Type B pancreatic cell (in vitro differentiated cells): Measurements from ENCODE around the gene OR52W1. TPM values are rescaled to one million over a fixed set of nuclear protein-coding genes. Genes with fewer than 3 reads are reported as not detected.

Experiments
- DNase-seq: peaks from one replicate; pipeline ENCODE4 v3.0.0; 2021; ENCODE audit warnings: mixed read lengths; ENCODE audit not compliant: unreplicated experiment; ENCODE audit errors: extremely low spot score
- H3K27ac Mint-ChIP-seq: 2 replicates; pipeline ENCODE4 v1.8.0; 2021; ENCODE audit warnings: mild to moderate bottlenecking, mixed read lengths
- H3K27me3 Mint-ChIP-seq: 2 replicates; pipeline ENCODE4 v1.8.0; 2021; ENCODE audit warnings: mixed read lengths
- H3K36me3 Mint-ChIP-seq: 2 replicates; pipeline ENCODE4 v1.8.0; 2021; ENCODE audit warnings: mixed read lengths
- H3K4me1 Mint-ChIP-seq: one replicate; pipeline ENCODE4 v1.8.0; 2021; ENCODE audit warnings: mixed read lengths; ENCODE audit not compliant: unreplicated experiment
- H3K4me3 Mint-ChIP-seq: 2 replicates; pipeline ENCODE4 v1.8.0; 2021; ENCODE audit warnings: mild to moderate bottlenecking, mixed read lengths
- H3K9me3 Mint-ChIP-seq: 2 replicates; pipeline ENCODE4 v1.8.0; 2021; ENCODE audit warnings: mixed read lengths
- CTCF ChIP-seq: fragments of 200-600 bp; sonication (generic); conservative IDR thresholded peaks from 2 replicates; pipeline ENCODE4 v1.5.0; 2021; ENCODE audit warnings: antibody characterized with exemption, mild to moderate bottlenecking
- total RNA-seq: library from RNA; stranded (reverse); gene quantifications from 2 replicates; pipeline ENCODE4 v1.2.1, GENCODE V29; 2021; ENCODE audit warnings: low replicate concordance

OR52W1 gene
- total RNA-seq, 1 donor from 2014 or later: not detected

GRCh38 chr11:6175440-6175839 is 23.6 kb upstream of the OR52W1 start:
- H3K36me3 Mint-ChIP-seq: no peaks in the 10 kb centered on the region
- H3K9me3 Mint-ChIP-seq: no peaks in the 10 kb centered on the region
- no peak for DNase-seq
- H3K4me1 Mint-ChIP-seq: no peaks in the 10 kb centered on the region
- no peak for TF ChIP-seq CTCF
- H3K27ac Mint-ChIP-seq: no peak overlapping the region
- H3K4me3 Mint-ChIP-seq: no peak overlapping the region
- peaks cover 9% of the 10 kb centered on the region for H3K27me3 Mint-ChIP-seq

- Mint-ChIP-seq H3K36me3 (no peaks in the 10 kb centered on the region), H3K27me3 (no peaks in the 10 kb centered on the region), H3K27ac (no peak overlapping the region), H3K4me3 (no peak overlapping the region), H3K9me3 (no peaks in the 10 kb centered on the region), H3K4me1 (no peaks in the 10 kb centered on the region)
- no peak for DNase-seq
- TF ChIP-seq CTCF: no peak
Measured at GRCh38 chr11:6191742-6192141, 7.3 kb upstream of the OR52W1 start.

- no peaks in the 10 kb centered on the region for H3K4me1 Mint-ChIP-seq
- H3K27ac Mint-ChIP-seq: no peak overlapping the region
- no peak for DNase-seq
- H3K27me3 Mint-ChIP-seq: no peaks in the 10 kb centered on the region
- no peaks in the 10 kb centered on the region for H3K36me3 Mint-ChIP-seq
- H3K4me3 Mint-ChIP-seq: no peak overlapping the region
- TF ChIP-seq CTCF: no peak
- no peaks in the 10 kb centered on the region for H3K9me3 Mint-ChIP-seq
Measured at GRCh38 chr11:6194065-6194581, 4.9 kb upstream of the OR52W1 start.

GRCh38 chr11:6196396-6196795 is 2.6 kb upstream of the OR52W1 start:
- H3K9me3 Mint-ChIP-seq: no peaks in the 10 kb centered on the region
- H3K27ac Mint-ChIP-seq: no peak overlapping the region
- DNase-seq: no peak
- H3K4me3 Mint-ChIP-seq: no peak overlapping the region
- TF ChIP-seq CTCF: no peak
- no peaks in the 10 kb centered on the region for H3K27me3 Mint-ChIP-seq
- no peaks in the 10 kb centered on the region for H3K36me3 Mint-ChIP-seq
- no peaks in the 10 kb centered on the region for H3K4me1 Mint-ChIP-seq

GRCh38 chr11:6197466-6198200 is 1.4 kb upstream of the OR52W1 start:
- no peak for DNase-seq
- TF ChIP-seq CTCF: no peak
- no peaks in the 10 kb centered on the region for H3K4me1 Mint-ChIP-seq
- no peak overlapping the region for H3K27ac Mint-ChIP-seq
- no peaks in the 10 kb centered on the region for H3K36me3 Mint-ChIP-seq
- H3K4me3 Mint-ChIP-seq: no peak overlapping the region
- H3K9me3 Mint-ChIP-seq: no peaks in the 10 kb centered on the region
- no peaks in the 10 kb centered on the region for H3K27me3 Mint-ChIP-seq
